Astrocyte (in vitro differentiated cells and primary cell): ENCODE data around the gene SRC.

Source experiments
- CTCF ChIP-seq: IDR thresholded peaks from 2 replicates; pipeline ENCODE4 v1.5.1; 2011; ENCODE audit warnings: low read depth, mild to moderate bottlenecking, inconsistent platforms, low read length, moderate library complexity; ENCODE audit not compliant: insufficient read depth
- EZH2 ChIP-seq: IDR thresholded peaks from 2 replicates; pipeline ENCODE4 v1.6.1; 2012; ENCODE audit warnings: mild to moderate bottlenecking, low read length, inconsistent platforms; ENCODE audit not compliant: insufficient read depth

GRCh38 chr20:37315021-37315451 lies 30.9 kb upstream of the SRC start:
- no peak for TF ChIP-seq CTCF
- no peak for TF ChIP-seq EZH2
